Body of pancreas (tissue), 4 donors: Measurements from ENCODE around the gene MYOM1.

Experiments used
- POLR2A ChIP-seq, 3 donors: fragments of 450-650 bp; IDR thresholded peaks; one replicate each; pipeline ENCODE4 v1.6.1; 2016; ENCODE audit warnings: antibody characterized with exemption in 3 of 3, mild to moderate bottlenecking in 2 of 3
- TF ChIP-seq, protein P1 (sequence below), 7 experiments: fragments of 450-650 bp in 4 of 7; fragments of 200-600 bp in 3 of 7; sonication (generic) in 3 of 7; IDR thresholded peaks; one replicate each; pipeline ENCODE4 v1.5.1; 2016 to 2019; ENCODE audit warnings: antibody characterized with exemption in 7 of 7

- TF ChIP-seq, protein P1, sequence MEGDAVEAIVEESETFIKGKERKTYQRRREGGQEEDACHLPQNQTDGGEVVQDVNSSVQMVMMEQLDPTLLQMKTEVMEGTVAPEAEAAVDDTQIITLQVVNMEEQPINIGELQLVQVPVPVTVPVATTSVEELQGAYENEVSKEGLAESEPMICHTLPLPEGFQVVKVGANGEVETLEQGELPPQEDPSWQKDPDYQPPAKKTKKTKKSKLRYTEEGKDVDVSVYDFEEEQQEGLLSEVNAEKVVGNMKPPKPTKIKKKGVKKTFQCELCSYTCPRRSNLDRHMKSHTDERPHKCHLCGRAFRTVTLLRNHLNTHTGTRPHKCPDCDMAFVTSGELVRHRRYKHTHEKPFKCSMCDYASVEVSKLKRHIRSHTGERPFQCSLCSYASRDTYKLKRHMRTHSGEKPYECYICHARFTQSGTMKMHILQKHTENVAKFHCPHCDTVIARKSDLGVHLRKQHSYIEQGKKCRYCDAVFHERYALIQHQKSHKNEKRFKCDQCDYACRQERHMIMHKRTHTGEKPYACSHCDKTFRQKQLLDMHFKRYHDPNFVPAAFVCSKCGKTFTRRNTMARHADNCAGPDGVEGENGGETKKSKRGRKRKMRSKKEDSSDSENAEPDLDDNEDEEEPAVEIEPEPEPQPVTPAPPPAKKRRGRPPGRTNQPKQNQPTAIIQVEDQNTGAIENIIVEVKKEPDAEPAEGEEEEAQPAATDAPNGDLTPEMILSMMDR (IDR thresholded peaks at IDR 0.05): no peak
- no peak for TF ChIP-seq POLR2A (IDR thresholded peaks at IDR 0.05)
Observed at GRCh38 chr18:3025544-3025943, 194.2 kb downstream of the MYOM1 start.
